Epithelial cell of proximal tubule (primary cell): Measurements from ENCODE around the gene MR1. TPM values are rescaled to one million over a fixed set of nuclear protein-coding genes. Genes with fewer than 3 reads are reported as not detected.
"Not testable (repeated sequence)": the region's sequence is repeated elsewhere in the genome, so short reads cannot be mapped to it uniquely, and the experiment has no call there.

Source experiments
- DNase-seq: peaks from one replicate; pipeline ENCODE4 v3.0.0-alpha.2; 2011; ENCODE audit warnings: low read depth
- H3K4me3 ChIP-seq: 2 replicates; pipeline ENCODE4 v1.5.1; 2011; ENCODE audit warnings: low read depth, mild to moderate bottlenecking, low read length
- CTCF ChIP-seq: conservative IDR thresholded peaks from 2 replicates; pipeline ENCODE4 v1.5.1; 2012; ENCODE audit warnings: low read depth, mild to moderate bottlenecking, low read length
- total RNA-seq: library from RNA; depleted of rRNA; stranded (reverse); fragments of >200 nt; gene quantifications from 2 replicates; pipeline ENCODE4 v1.2.3, GENCODE V29; 2015

The MR1 gene
- total RNA-seq, 1 donor from 2014 or later, result 0.29 TPM

DNA sequence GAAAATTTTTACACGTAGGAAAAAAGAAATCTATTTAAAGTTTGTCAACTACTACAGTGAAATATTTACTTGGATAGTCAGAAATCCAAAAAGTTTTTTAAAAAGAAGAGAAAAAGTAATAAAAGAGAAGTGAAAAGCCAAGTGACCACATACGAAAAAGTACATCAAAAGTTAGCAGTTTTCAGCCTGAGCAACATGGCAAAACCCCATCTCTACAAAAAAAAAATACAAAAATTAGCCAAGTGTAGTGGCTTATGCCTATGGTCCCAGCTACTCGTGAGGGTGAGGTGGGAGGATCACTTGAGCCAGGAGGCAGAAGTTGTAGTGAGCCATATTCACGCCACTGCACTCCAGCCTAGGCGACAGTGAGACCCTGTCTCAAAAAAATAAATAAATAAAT, 5.2 kb upstream of the MR1 start:
- DNase-seq, result no peak
- TF ChIP-seq CTCF, result no peak
- H3K4me3 ChIP-seq, result no peak overlapping the region

- no peak for TF ChIP-seq CTCF
- H3K4me3 ChIP-seq, result no peak overlapping the region
- DNase-seq, result no peak
Measured at GRCh38 chr1:181032535-181032934, 1.2 kb upstream of the MR1 start.

- TF ChIP-seq CTCF, result no peak
- peak; percentile 58 for DNase-seq
- H3K4me3 ChIP-seq, result peak overlapping the region; percentile 68
Measured at GRCh38 chr1:181033128-181033798, 520 bp upstream of the MR1 start.

- DNase-seq, H3K4me3 ChIP-seq: not testable (repeated sequence)
Measured at GRCh38 chr1:181035210-181035609, 1.4 kb downstream of the MR1 start.

GRCh38 chr1:181036107-181036836, 2.5 kb downstream of the MR1 start:
- no peak for TF ChIP-seq CTCF
- no peak overlapping the region for H3K4me3 ChIP-seq
- DNase-seq, result no peak

- H3K4me3 ChIP-seq, result no peak overlapping the region
- no peak for TF ChIP-seq CTCF
- no peak for DNase-seq
Measured at GRCh38 chr1:181037386-181037785, 3.6 kb downstream of the MR1 start.

- TF ChIP-seq CTCF, result peak; percentile 88
- no peak for DNase-seq
- H3K4me3 ChIP-seq, result no peak overlapping the region
Measured at GRCh38 chr1:181038399-181038873, 4.7 kb downstream of the MR1 start.
